Stimulated activated CD4-positive, alpha-beta T cell treated with anti-CD3 and anti-CD28 coated beads, Interleukin-12 subunit alpha, Interleukin-12 subunit beta, amount 100 ng/mL, for 48 hours (primary cell): ENCODE results near the gene ANKS1B.

ENCODE experiments used
- DNase-seq, 3 donors: peaks; one replicate each; pipeline ENCODE4 v3.0.0-alpha.2; 2020; ENCODE audit warnings: low read depth in 2 of 3, low spot score in 1 of 3

ANKS1B gene

GRCh38 chr12:98719515-98720504 lies 1264.9 kb downstream of the ANKS1B start:
- no peak for DNase-seq

GRCh38 chr12:98714426-98714825 lies 1270.3 kb downstream of the ANKS1B start:
- no peak for DNase-seq

GRCh38 chr12:98709022-98709421 lies 1275.7 kb downstream of the ANKS1B start:
- no peak for DNase-seq

- DNase-seq: no peak
These were observed 1283.6 kb downstream of the ANKS1B start for GRCh38 chr12:98701166-98701565.

- DNase-seq: no peak
These were observed 1285.2 kb downstream of the ANKS1B start for GRCh38 chr12:98699586-98699985.

- DNase-seq: peak; percentile 24 to 27 (median 25)
These were observed 1285.9 kb downstream of the ANKS1B start for GRCh38 chr12:98698603-98699463.

- no peak for DNase-seq
These were observed 1287.5 kb downstream of the ANKS1B start for GRCh38 chr12:98697209-98697608.

- no peak for DNase-seq
These were observed 1288.6 kb downstream of the ANKS1B start for GRCh38 chr12:98696036-98696646.

- DNase-seq: no peak
These were observed 1293.4 kb downstream of the ANKS1B start for GRCh38 chr12:98691351-98691750.

- no peak for DNase-seq
These were observed 1298.1 kb downstream of the ANKS1B start for GRCh38 chr12:98686603-98687002.
